Measurements from ENCODE around the gene KCNT2. TPM values are rescaled to one million over a fixed set of nuclear protein-coding genes. Genes with fewer than 3 reads are reported as not detected.

KCNT2 gene
- total and polyA plus RNA-seq, 9 of the 15 experiments (the other 6 are each of a cell fraction or from before 2014, with no cell fraction given) = 0.13 to 0.73 (median 0.28) TPM

DNA sequence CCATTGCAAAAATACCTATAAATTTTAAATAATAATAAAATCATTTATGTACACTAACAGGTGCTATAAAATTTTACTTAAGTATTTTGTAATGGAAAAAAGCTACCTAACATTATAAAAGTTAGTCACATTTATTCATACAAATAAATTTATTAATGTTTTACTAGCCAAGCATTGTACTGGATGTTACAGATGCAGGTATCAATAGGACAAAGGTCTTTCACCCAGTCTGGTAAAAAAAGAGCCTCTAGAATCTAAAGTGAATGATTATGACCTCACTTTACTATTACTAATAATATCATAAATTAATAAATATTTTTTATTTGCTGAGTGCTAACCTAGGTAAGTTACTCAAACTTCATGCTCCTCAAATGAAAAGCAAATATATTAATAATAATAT is 170.6 kb downstream of the KCNT2 start:
- Histone ChIP-seq H3K27ac (ENCODE audit: extremely low read depth, low read depth, low read length) (no peak overlapping the region), H3K27me3 (ENCODE audit: control insufficient read depth in 2 of 2, insufficient read depth in 2 of 2, low read length in 2 of 2) (no peaks in the 10 kb centered on the region), H3K9ac (ENCODE audit: insufficient read depth in 1 of 2, low read depth in 2 of 2, low read length in 2 of 2) (no peak overlapping the region), H3K4me1 (replicated peaks in 1 of 2; ENCODE audit: control insufficient read depth in 2 of 2, insufficient read depth in 2 of 2, low read length in 2 of 2) (no peaks in the 10 kb centered on the region), H3K9me3 (replicated peaks; ENCODE audit: control insufficient read depth, insufficient read depth, low read depth, low read length) (no peaks in the 10 kb centered on the region; the same call in 1 of the 2 replicates), H3K4me2 (ENCODE audit: insufficient read depth, low read length) (no peak overlapping the region), H3K36me3 (ENCODE audit: control insufficient read depth, insufficient read depth, low read length) (no peaks in the 10 kb centered on the region), H3K9me1 (ENCODE audit: control insufficient read depth, insufficient read depth, low read length) (no peaks in the 10 kb centered on the region), H4K20me1 (replicated peaks; ENCODE audit: control insufficient read depth, insufficient read depth, low read length) (no peaks in the 10 kb centered on the region), H3K4me3 (no peak overlapping the region), H3K79me2 (ENCODE audit: control insufficient read depth, insufficient read depth, low read length) (no peaks in the 10 kb centered on the region), H2AFZ (ENCODE audit: low read depth, low read length) (no peak overlapping the region)
- FAIRE-seq (no peak), DNase-seq (ENCODE audit: extremely low read depth in 1 of 4, low spot score in 3 of 4) (no peak), ATAC-seq (no peak)
- BruUV-seq (replicated peaks) = no TSS peak
- TF ChIP-seq, protein P1, sequence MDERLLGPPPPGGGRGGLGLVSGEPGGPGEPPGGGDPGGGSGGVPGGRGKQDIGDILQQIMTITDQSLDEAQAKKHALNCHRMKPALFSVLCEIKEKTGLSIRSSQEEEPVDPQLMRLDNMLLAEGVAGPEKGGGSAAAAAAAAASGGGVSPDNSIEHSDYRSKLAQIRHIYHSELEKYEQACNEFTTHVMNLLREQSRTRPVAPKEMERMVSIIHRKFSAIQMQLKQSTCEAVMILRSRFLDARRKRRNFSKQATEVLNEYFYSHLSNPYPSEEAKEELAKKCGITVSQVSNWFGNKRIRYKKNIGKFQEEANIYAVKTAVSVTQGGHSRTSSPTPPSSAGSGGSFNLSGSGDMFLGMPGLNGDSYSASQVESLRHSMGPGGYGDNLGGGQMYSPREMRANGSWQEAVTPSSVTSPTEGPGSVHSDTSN (CRISPR knock-in tag; IDR thresholded peaks at IDR 0.05; ENCODE audit: low read depth) = no peak
- TF ChIP-seq, protein P1 (tag; conservative IDR thresholded peaks at IDR 0.05; ENCODE audit: low read depth) = no peak
- TF ChIP-seq PTTG1 (tag; IDR thresholded peaks at IDR 0.05; ENCODE audit: low read depth) (no peak), MEF2A (IDR thresholded peaks at IDR 0.05; ENCODE audit: control insufficient read depth, low read depth, low read length) (no peak), ZFPM2 (CRISPR knock-in tag; IDR thresholded peaks at IDR 0.05) (no peak), ZBED1 (IDR thresholded peaks at IDR 0.05) (no peak)
- CTCF ChIA-PET (ENCODE audit: low intra/inter-chr PET ratio) = interaction anchor here (0.6 kb wide), 1 partner anchor 97 kb away, joined by 3 read pairs; no protein-coding TSS in a partner anchor
- in situ Hi-C loops (cut with MboI) (no loop called here), intact Hi-C loops (cut with micrococcal nuclease) (no loop called here)
- POLR2A ChIA-PET = no interaction called here
